M059J (cell line): ENCODE data around the gene HOXD13. TPM values are rescaled to one million over a fixed set of nuclear protein-coding genes. Genes with fewer than 3 reads are reported as not detected.
A peak's percentile ranks its signal among the peaks of the same experiment; 100 is the strongest.

Source experiments
- DNase-seq: peaks from one replicate; pipeline ENCODE4 v3.0.0-alpha.2; 2012; ENCODE audit warnings: low read depth
- total RNA-seq: library from RNA; depleted of rRNA; stranded (reverse); fragments of >200 nt; shearing (Covaris generic); gene quantifications from 2 replicates; pipeline ENCODE4 v1.2.3, GENCODE V29; 2014

The HOXD13 gene
- total RNA-seq, 1 experiment from 2014 or later, result 3.6 TPM

DNA sequence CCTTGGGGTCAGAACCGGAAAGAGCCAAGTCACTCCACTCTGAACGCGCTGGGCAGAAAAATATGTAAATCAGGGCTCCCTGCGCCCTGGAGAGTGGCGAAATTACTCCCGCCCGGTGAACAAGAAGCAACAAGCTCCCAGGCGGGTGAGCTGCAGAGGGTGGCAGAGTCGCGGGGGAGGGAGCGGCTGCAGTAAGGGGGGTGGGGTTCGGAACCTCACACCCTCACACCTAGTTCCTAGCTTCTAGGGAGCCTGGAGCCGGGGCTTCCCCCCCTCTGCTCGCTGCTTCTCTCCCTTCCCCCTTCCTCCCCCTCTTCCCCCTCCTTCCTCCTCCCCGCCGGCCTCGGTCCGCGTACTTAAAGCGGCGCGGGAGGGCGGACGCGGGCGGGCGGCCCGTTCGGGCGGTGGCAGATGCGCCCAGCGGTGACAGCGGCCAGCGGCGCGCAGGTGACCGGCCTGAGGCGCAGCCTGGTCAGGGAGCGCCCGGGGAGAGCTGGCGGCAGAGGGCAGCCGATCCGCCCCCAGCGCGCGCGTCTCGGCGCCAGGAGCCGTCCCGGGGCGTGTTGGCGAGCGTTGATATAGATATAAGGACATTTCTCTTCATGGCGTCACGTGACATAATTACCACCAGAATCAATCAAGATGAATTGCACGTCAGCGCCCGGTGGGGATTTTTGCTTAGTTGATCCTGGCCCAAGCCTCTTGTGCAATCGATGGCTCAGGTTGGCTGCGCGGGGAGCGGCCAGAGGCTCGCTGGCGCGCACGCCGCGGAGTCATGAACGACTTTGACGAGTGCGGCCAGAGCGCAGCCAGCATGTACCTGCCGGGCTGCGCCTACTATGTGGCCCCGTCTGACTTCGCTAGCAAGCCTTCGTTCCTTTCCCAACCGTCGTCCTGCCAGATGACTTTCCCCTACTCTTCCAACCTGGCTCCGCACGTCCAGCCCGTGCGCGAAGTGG, 14.3 kb downstream of the HOXD13 start, which contains the start of gene HOXD11:
Gene HOXD11 (plus strand): TSS at position 700 of the 959 bp plus-strand sequence. CDS start 76 bp downstream, at position 776.
- DNase-seq, result peak; percentile 57

DNA sequence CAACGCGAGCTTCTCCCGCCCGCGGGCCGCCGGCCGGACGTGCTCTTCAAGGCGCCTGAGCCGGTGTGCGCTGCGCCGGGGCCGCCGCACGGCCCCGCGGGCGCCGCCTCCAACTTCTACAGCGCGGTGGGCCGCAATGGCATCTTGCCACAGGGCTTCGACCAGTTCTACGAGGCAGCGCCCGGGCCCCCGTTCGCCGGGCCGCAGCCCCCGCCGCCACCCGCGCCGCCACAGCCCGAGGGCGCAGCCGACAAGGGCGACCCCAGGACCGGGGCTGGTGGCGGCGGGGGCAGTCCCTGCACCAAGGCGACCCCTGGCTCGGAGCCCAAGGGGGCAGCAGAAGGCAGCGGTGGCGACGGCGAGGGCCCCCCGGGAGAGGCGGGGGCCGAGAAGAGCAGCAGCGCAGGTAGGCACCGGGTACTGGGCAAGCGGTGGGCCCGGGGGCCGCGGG, 15.2 kb downstream of the HOXD13 start:
- no peak for DNase-seq

DNA sequence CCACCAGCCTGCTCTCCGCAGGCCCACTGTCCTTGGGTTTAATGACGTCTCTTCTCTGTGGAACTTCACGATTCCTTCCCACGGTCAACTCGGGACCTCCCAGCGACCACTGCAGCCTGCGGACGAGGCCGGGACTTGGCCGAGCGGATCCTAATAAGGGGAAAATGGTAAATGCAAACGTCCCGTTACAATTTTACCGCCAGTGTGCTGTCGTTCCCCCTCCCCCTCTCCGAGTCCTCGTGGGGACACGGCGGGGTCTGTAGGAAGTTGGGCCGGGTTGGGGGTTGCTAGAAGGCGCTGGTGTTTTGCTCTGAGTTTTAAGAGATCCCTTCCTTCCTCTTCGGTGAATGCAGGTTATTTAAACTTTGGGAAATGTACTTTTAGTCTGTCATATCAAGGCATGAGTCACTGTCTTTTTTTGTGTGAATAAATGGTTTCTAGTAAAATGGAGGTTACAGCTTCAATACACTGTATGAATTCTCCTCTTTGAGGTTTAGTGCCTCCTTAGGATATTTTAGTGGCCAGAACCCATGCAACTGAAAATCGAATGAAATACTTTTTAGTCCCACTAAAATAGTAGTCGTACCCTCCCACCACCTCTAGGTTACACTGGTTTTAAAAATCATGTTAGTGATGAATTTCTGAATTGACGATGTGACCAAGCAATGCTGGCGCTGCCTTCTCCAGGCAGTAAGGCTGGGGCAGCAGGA, 16.8 kb downstream of the HOXD13 start:
- no peak for DNase-seq

DNA sequence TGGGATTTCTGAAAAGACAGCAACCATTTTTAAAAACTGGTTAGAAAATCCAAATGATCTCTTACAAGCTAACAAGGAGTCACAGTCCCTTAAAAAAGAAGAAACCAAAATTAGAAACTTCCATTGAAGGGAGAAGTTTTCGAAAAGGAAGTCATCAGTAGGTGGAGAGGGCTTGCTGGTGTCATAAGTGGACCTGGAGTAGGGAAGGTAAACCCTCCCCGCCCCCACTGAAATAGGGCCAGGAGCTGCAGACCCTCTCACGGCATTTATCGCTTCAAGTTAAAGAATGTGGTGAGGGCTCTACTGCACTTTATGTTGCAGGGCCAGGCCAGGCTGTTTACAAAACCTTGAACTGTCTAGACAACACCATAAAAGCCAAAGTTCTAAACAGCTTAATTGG, 17.4 kb downstream of the HOXD13 start:
- DNase-seq, result no peak

DNA sequence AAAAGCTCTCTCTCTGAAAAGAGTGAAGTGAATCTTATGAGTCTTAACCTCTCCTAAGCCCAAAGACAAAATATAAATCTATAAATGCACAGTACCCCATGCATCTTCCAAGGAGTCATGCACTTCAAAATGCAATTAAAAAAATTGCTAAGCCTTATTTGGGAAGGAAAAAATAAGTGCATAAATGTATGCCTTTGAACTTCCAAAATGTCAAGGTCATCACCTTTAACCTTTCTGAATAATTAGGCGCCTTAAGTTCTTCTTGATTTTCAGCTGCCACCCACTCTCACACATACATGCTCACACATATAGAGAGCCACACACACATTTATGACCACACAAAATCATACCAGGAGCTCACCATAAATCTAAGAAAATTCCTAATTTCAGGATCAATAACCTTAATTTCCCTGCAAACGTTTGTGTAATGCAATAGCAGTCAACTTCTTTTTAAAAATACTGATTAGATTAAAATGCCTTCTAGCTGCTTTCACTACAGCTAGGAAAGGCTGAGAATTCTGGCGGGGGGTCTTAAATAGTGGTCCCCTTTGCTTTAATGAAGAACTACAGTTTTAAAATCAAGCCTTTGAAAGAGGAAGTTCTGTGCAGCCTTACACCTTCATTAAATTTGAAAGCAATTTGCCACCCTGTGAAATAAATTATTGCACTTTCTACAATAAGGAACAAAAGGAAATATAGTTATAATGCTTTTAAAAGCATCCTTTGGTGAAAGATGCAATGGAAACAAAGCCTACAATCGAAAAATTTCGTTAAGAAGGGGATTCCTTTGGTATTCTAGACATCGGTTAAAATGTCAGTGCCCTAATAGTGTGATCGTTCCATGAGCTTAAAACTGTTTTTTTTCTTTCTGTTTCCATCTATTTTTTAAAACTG, 18.1 kb downstream of the HOXD13 start:
- DNase-seq, result no peak

DNA sequence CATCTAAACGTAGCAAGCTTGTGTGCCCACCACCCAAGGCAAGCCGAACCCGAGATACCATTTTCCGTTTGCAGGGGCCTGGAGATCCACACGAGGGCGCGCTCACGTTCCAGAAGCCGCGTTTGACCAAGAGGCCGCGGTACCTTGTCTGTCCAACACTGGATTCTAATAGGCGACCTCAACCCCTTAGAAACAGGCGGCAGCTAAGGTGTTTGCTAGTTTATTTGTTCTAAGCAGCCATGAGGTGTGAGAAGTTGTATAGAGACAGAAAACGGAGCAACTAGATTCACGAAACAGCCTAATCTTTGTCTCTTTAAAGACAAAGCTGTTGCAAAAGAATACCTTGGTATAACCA, 18.8 kb downstream of the HOXD13 start:
- DNase-seq, result no peak

DNA sequence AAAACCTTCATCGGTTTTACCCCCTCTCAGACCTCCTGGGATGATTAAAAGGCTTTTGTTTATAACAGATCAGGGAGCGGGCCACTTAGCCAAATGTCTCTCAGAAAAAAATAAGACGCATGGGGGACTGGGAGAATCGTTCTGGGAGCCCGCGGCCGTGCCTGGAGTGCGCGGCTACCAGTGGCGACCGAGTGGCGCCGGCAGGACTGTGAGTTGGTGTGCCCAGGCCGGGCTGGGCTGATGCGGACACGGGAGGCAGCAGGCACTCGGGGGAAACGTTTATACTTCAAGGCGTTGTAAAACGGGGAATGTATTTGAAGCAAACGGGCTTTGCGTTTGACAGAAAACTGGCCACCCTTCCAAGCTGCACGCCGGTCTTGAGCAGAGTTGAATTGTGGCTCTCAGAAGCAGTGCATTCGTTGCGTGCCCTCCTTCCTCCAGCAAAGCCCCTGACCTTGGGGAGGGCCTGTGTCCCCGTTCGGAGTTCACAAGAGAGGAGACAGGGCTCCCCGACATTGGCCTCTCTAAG, 19.4 kb downstream of the HOXD13 start:
- DNase-seq, result no peak

DNA sequence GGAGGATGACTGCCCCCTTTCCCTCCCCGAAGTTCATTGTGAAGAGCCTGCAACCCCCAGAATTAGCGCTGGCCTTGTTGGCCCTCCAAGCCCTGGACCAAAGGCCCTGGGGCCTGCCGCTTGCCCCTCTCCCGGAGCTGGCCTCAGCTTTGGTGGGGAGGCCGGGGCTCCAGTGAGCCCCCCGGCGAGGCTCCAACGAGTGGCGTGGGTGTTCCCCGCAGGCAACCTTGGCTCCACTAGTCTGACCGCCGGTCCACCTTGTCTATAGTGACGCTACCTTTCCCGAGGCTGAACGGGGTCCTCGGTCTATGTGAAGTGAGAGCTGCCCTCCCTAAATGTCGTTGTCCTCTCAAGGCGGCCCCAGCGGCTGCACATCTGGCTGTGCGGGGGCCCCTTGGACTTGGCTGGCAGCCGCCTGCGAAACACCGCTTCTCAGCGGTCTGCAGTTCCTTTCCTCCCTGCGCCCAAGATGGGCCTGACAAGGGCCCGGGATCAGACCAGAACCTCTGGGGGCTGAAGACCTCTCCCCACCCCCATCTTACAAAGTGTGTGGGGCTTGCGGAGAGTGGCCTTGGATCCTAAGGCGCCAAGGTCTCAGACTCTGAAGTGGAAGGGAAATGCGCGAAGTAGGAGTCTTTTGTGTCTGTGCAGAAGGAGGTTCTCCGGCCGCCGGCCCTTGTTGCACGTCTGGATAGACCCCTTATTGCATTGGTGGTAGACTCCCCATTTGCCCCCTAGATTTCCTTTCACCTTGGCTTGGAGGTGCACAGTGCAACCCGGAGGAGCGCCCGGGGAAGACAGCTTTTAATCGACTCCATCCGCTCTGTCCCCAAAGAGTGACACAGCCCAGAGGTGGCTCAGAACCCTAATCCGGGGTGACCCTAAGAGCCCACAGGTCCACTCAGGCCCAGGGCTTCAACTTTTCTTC, 20.1 kb downstream of the HOXD13 start:
- DNase-seq, result no peak

DNA sequence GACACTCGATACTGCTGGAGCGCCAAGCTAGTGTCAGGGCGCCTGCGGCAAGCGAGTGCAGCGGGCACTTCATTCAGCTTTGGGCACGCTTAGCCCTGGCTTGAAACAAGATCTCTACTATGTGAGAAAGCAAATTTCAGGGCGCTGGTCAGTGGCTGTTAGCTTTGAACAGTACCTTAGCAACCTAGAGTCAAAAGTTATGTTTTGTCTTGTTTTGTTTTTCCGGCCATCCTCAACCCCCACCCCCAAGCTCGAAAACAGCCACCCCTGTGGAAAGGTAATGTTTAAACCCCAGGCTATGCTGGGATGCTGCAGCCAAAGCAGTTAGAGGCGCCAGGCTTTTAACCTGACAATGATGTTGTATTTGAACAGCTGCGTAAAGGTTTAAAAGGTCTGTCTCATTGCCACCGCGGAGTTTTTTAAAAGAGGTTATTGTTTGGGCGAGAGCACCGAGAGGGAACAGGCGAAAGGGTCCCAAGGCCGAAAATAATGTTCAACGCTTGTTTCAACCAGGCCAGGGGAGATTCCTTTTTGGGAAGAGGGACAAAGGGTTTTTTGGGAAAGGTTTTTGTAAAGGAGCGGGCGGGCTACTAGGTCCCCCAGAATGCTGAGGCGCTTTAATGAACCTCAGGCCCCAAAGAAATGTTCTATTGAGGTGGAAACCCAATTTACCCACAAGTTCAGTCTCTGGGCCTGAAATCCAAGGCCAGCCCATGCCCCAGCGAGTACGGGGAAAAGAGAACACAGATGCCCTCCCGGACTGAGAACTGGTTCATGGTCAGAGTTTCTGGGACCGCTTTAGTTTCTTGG, 21.8 kb downstream of the HOXD13 start:
- DNase-seq, result no peak

DNA sequence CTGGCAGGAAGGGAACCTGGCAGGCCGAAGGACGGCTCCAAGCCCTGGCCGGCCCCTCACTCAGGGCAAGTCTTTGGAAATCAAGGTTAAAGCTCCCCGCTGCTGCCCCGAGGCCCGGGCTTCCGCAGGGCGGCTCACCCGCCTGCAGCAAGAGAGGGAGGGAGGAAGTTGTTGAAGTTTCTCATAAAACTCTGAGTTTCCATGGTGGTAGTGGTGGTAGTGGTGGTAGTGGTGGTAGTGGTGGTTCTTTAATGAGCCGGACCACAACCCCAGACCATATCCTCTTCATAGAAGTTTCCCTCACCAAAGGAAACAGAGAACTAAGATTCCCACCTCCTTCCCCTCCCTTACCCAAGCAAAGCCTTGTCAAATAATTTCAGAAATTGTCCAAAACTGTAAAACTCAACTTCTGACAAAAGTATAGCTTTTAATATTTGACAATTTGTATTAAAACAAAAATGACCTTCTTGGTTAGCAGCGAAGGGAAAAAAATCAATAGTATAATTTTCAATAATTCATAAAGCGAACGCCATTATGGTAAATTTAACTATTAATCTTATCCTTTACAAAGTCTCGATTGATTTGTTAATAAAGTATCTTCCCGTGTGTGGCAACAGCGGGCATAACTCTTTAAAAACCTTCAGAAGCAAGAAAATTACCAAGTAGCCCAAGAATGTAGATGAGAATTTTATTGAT, 22.6 kb downstream of the HOXD13 start:
- DNase-seq, result no peak

DNA sequence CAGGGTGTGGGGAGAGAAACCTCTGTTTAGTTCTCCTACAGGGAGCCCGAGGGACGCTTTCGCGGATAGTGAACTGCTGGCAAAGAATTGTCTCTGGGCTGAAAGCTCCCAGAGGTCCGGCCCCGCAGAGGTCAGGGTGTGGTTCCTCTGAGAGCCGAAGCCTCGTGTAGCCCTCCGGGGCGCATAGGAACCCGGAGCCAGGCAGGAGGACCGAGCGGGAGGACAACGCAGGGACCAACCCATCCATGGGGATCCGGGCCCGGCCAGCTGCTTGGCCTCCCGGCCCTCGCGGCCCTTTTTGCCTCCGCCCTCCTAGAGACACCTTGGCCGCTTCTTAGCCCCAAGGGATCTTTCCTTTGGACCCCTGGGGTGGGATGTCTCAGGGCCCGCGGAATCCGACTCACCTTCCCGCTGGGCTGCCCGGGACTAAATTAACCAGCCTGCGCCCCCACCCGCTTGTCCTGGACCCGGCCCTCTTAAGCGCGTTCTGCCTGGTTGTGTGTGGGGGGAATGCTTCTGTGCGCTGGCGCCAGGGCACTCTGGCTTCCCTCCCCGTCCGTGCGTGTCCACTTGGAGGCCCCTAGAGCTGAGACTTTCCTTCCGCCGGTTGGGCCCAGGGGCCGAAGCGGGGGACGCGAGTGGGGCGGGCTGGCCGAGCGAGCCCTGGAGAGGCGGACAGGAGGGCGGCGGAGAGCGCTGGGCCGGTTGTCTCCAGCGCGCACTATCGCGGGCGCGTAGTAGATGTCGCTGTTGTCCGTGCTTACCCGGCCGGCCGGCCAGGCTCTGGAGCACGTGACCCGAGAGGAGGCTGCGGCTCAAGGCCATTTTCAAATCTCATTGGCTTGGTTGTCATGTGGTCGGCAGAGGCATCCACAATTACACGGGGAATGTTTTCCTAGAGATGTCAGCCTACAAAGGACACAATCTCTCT, 23.6 kb downstream of the HOXD13 start, which contains the start of gene HOXD10:
Gene HOXD10 (plus strand): TSS at position 896 of the 931 bp plus-strand sequence. CDS start 56 bp downstream, outside the sequence.
- DNase-seq, result no peak

DNA sequence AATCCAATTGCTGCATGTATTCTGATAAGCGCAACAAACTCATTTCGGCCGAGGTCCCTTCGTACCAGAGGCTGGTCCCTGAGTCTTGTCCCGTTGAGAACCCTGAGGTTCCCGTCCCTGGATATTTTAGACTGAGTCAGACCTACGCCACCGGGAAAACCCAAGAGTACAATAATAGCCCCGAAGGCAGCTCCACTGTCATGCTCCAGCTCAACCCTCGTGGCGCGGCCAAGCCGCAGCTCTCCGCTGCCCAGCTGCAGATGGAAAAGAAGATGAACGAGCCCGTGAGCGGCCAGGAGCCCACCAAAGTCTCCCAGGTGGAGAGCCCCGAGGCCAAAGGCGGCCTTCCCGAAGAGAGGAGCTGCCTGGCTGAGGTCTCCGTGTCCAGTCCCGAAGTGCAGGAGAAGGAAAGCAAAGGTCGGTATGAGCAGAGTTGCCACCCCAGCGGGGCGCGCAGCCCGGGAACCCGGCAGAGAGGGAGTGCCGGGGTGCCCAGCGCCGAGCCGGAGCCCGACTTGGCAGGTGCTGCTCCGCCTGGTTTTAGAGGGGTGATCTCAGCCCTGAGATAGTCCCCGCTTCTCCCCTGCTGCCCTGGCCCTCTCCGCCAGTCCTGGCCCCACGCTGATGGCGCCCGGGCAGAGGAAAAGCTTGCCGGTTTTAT, 24.8 kb downstream of the HOXD13 start:
- no peak for DNase-seq

DNA sequence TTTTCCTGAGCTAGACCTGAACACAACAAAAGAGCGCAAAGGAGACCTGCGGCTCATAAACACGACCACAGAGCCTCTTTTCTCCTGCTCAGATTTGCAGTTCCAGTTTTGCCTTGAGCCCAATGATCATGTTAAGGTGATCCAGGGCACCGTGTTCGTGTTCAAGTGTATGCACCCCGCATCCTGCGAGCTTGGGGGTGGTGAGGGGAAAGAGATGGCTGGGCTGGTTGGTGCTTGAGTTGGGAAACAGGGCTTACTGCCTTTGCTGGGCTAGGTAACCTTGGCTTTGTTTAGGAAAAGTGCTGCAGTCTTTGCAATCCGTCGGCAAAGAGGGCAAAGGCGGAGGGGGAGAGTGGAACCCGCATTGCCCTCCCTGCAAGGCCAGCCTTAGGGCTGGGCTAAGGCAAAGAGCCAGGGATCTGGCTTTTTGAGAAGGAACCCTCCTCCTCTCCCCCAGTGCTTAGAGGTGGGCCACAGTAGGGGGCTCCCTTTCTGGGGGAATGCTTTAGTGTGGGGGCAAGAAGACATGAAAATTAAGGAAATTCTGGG, 25.4 kb downstream of the HOXD13 start:
- DNase-seq, result no peak

DNA sequence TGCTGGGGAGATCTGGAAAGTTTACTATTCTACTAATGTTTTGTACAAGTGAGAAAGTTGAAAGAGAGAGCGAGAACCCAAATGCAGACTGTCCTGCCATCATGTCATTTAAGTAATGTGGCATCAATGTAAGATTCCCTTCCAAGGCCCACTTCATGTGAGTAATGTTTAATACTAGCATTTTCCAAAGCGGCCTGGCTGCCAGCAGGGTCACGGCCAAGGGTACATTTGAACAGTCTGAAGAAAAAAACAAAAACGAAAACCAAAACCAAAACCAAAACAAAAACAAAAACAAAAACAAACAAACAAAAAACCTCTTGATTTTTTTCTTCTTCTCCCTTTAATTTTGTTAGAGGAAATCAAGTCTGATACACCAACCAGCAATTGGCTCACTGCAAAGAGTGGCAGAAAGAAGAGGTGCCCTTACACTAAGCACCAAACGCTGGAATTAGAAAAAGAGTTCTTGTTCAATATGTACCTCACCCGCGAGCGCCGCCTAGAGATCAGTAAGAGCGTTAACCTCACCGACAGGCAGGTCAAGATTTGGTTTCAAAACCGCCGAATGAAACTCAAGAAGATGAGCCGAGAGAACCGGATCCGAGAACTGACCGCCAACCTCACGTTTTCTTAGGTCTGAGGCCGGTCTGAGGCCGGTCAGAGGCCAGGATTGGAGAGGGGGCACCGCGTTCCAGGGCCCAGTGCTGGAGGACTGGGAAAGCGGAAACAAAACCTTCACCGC, 26.2 kb downstream of the HOXD13 start:
- no peak for DNase-seq

DNA sequence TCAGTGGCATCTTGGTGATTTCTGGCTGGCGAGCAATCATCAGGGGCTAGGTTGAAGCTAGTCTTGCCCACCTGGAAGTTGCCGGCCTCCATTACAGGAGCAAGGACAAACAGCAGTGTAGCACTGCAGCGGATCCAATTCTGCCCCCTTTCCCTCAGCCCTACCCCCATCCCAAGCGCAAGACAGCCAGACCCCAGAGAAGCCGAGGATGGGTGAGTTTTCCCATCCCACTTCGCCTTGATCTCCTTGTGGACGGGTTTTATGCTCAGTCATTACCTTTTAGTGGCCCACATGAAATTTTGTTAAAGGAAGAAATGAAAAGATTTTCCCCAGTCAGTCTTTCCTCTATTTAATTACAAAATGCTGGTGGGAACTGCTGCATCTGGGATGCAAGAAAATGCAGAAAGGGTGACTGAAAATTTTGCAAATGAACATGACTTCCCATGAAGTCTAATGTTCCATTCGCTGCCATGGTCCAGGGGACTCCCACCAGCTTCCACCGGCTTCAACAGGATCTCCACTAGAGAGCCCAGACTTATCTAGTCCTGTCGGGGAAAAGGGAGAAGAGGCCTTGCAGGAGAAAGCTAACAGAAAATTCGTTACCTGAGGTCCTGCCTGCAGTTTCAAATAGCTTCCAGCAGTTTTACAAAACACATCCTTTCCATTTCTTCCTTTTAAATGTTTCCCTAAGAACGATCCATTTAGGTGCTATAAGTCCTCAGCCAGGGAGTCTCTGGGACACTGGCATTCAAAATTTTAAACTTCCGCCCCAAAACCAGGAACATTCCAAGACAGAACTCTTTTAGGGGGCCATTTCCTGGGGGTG, 28.1 kb downstream of the HOXD13 start:
- DNase-seq, result no peak
